H9 (cell line): ENCODE results near the gene SPECC1L. TPM values are rescaled to one million over a fixed set of nuclear protein-coding genes. Genes with fewer than 3 reads are reported as not detected.

Source experiments
- DNase-seq: peaks from one replicate; pipeline ENCODE4 v3.0.0-alpha.2; 2017
- H2AFZ ChIP-seq: one replicate; pipeline ENCODE4 v1.6.1; 2013; ENCODE audit warnings: mild to moderate bottlenecking, low read length, control low read depth, moderate library complexity
- H2AK5ac ChIP-seq: 2 replicates; pipeline ENCODE4 v1.6.1; 2013; ENCODE audit warnings: low read length, control low read depth, mixed read lengths; ENCODE audit not compliant: insufficient read length
- H2BK120ac ChIP-seq: one replicate; pipeline ENCODE4 v1.6.1; 2013; ENCODE audit warnings: low read depth, mild to moderate bottlenecking, low read length, control low read depth, inconsistent platforms; ENCODE audit not compliant: poor library complexity, severe bottlenecking
- H2BK12ac ChIP-seq: 2 replicates; pipeline ENCODE4 v1.6.1; 2013; ENCODE audit warnings: low read length, control low read depth, mixed read lengths, low read depth; ENCODE audit not compliant: insufficient read length
- H2BK15ac ChIP-seq: 2 replicates; pipeline ENCODE4 v1.6.1; 2013; ENCODE audit warnings: low read depth, low read length, control low read depth
- H2BK20ac ChIP-seq: one replicate; pipeline ENCODE4 v1.6.1; 2013; ENCODE audit warnings: low read depth, mild to moderate bottlenecking, low read length, control low read depth, inconsistent platforms; ENCODE audit not compliant: poor library complexity, severe bottlenecking
- H2BK5ac ChIP-seq: 2 replicates; pipeline ENCODE4 v1.6.1; 2013; ENCODE audit warnings: low read length, control low read depth, mixed read lengths; ENCODE audit not compliant: insufficient read length
- H3K14ac ChIP-seq: 2 replicates; pipeline ENCODE4 v1.6.1; 2013; ENCODE audit warnings: low read length, control low read depth; ENCODE audit not compliant: insufficient read depth
- H3K18ac ChIP-seq: 2 replicates; pipeline ENCODE4 v1.6.1; 2013; ENCODE audit warnings: low read depth, mild to moderate bottlenecking, mixed read lengths, low read length, control low read depth; ENCODE audit not compliant: insufficient read length
- H3K23ac ChIP-seq: 2 replicates; pipeline ENCODE4 v1.6.1; 2013; ENCODE audit warnings: low read length, control low read depth, mixed read lengths, low read depth; ENCODE audit not compliant: insufficient read length
- H3K23me2 ChIP-seq: 2 replicates; pipeline ENCODE4 v1.6.1; 2013; ENCODE audit warnings: low read depth, mild to moderate bottlenecking, mixed read lengths, low read length, control low read depth; ENCODE audit not compliant: insufficient read length, poor library complexity, severe bottlenecking
- H3K27ac ChIP-seq: 2 replicates; pipeline ENCODE4 v1.5.1; 2013; ENCODE audit warnings: low read length, control low read depth, mixed read lengths, low read depth; ENCODE audit not compliant: insufficient read length
- H3K27me3 ChIP-seq: 2 replicates; pipeline ENCODE4 v1.6.1; 2013; ENCODE audit warnings: low read length, control low read depth, inconsistent platforms; ENCODE audit not compliant: insufficient read depth
- H3K4ac ChIP-seq: 2 replicates; pipeline ENCODE4 v1.6.1; 2013; ENCODE audit warnings: low read depth, mild to moderate bottlenecking, control low read depth, inconsistent platforms, low read length, moderate library complexity
- H3K4me1 ChIP-seq: 2 replicates; pipeline ENCODE4 v1.6.1; 2013; ENCODE audit warnings: low read length, control low read depth, inconsistent platforms; ENCODE audit not compliant: insufficient read depth
- H3K4me2 ChIP-seq: 2 replicates; pipeline ENCODE4 v1.6.1; 2013; ENCODE audit warnings: low read length, control low read depth, mixed read lengths; ENCODE audit not compliant: insufficient read length, insufficient read depth
- H3K56ac ChIP-seq: 2 replicates; pipeline ENCODE4 v1.6.1; 2013; ENCODE audit warnings: low read depth, mild to moderate bottlenecking, mixed read lengths, low read length, control low read depth; ENCODE audit not compliant: insufficient read length
- H3K79me1 ChIP-seq: 2 replicates; pipeline ENCODE4 v1.6.1; 2013; ENCODE audit warnings: low read depth, mild to moderate bottlenecking, moderate library complexity, low read length, control low read depth, inconsistent platforms; ENCODE audit not compliant: insufficient read depth, poor library complexity, severe bottlenecking
- H3K79me2 ChIP-seq: 2 replicates; pipeline ENCODE4 v1.6.1; 2013; ENCODE audit warnings: low read length, control low read depth, inconsistent platforms; ENCODE audit not compliant: insufficient read depth
- H3K9ac ChIP-seq: 2 replicates; pipeline ENCODE4 v1.6.1; 2013; ENCODE audit warnings: low read length, control low read depth, mixed read lengths; ENCODE audit not compliant: insufficient read length; ENCODE audit errors: extremely low read depth
- H3K9me3 ChIP-seq: one replicate; pipeline ENCODE4 v1.6.1; 2013; ENCODE audit warnings: low read depth, low read length, inconsistent platforms; ENCODE audit not compliant: control insufficient read depth
- H3T11ph ChIP-seq: one replicate; pipeline ENCODE4 v1.6.1; 2013; ENCODE audit warnings: mild to moderate bottlenecking, low read length, control low read depth, inconsistent platforms
- H4K20me1 ChIP-seq: one replicate; pipeline ENCODE4 v1.6.1; 2013; ENCODE audit not compliant: control insufficient read depth, insufficient read length, insufficient read depth
- H4K5ac ChIP-seq: 2 replicates; pipeline ENCODE4 v1.6.1; 2013; ENCODE audit warnings: low read depth, mild to moderate bottlenecking, mixed read lengths, low read length, control low read depth; ENCODE audit not compliant: insufficient read length
- H4K8ac ChIP-seq: replicated peaks from 2 replicates; pipeline ENCODE4 v1.6.1; 2013; ENCODE audit warnings: low read length, control low read depth, mixed read lengths, low read depth; ENCODE audit not compliant: insufficient read length
- H4K91ac ChIP-seq: 2 replicates; pipeline ENCODE4 v1.6.1; 2013; ENCODE audit warnings: low read depth, mild to moderate bottlenecking, moderate library complexity, mixed read lengths, low read length, control low read depth; ENCODE audit not compliant: insufficient read length
- H3K27ac Mint-ChIP-seq, 3 experiments: 2 replicates in 2 of 3; 3 replicates in 1 of 3; pipeline ENCODE4 v1.8.0; 2020 to 2021; ENCODE audit warnings: mixed read lengths in 3 of 3, mild to moderate bottlenecking in 1 of 3, moderate library complexity in 1 of 3
- H3K27me3 Mint-ChIP-seq: 2 replicates; pipeline ENCODE4 v1.8.0; 2021; ENCODE audit warnings: low read depth, mild to moderate bottlenecking, moderate library complexity, mixed read lengths
- H3K36me3 Mint-ChIP-seq, 3 experiments: 2 replicates in 2 of 3; 3 replicates in 1 of 3; pipeline ENCODE4 v1.8.0; 2020 to 2021; ENCODE audit warnings: low read depth in 3 of 3, mixed read lengths in 3 of 3; ENCODE audit not compliant: insufficient read depth in 1 of 3
- H3K4me1 Mint-ChIP-seq, 2 experiments: 2 replicates each; pipeline ENCODE4 v1.8.0; 2020; ENCODE audit warnings: mixed read lengths in 2 of 2
- H3K4me3 Mint-ChIP-seq, 2 experiments: 2 replicates in 1 of 2; 3 replicates in 1 of 2; pipeline ENCODE4 v1.8.0; 2020 to 2021; ENCODE audit warnings: mild to moderate bottlenecking in 2 of 2, mixed read lengths in 2 of 2, moderate library complexity in 1 of 2
- H3K9me3 Mint-ChIP-seq, 2 experiments: 2 replicates in 1 of 2; 3 replicates in 1 of 2; pipeline ENCODE4 v1.8.0; 2020; ENCODE audit warnings: mild to moderate bottlenecking in 2 of 2, mixed read lengths in 2 of 2, moderate library complexity in 1 of 2
- CTCF ChIP-seq: fragments of 200-600 bp; sonication (generic); conservative IDR thresholded peaks from 3 replicates; pipeline ENCODE4 v1.8.0; 2021; ENCODE audit warnings: antibody characterized with exemption, mild to moderate bottlenecking
- WGBS: extraction: QIAGEN DNeasy Blood & Tissue Kit; methylation state at CpG from one replicate; pipeline ENCODE4 v1.1.7; 2013; ENCODE audit warnings: missing lambda C conversion rate, low lambda C conversion rate, mixed read lengths; ENCODE audit not compliant: insufficient read length; ENCODE audit errors: extremely low coverage; 5-methylcytosine and 5-hydroxymethylcytosine counted together
- total RNA-seq: library from RNA; stranded (reverse); gene quantifications from 2 replicates; pipeline ENCODE4 v1.2.1, GENCODE V29; 2021

The SPECC1L gene
- total RNA-seq, 1 experiment from 2014 or later, result 57.1 TPM

- Mint-ChIP-seq H3K36me3 (peaks cover 47 to 78% (median 64%) of the 10 kb centered on the region in 3 experiments), H3K27ac (no peak overlapping the region), H3K4me3 (no peak overlapping the region), H3K9me3 (peaks cover 4 to 9% of the 10 kb centered on the region in 2 experiments; a peak in 3 of 5 replicates), H3K27me3 (no peaks in the 10 kb centered on the region), H3K4me1 (no peaks in the 10 kb centered on the region)
- H3K4ac ChIP-seq, result no peak overlapping the region
- H4K91ac ChIP-seq, result no peak overlapping the region
- no peaks in the 10 kb centered on the region for H3K27me3 ChIP-seq
- H3K4me2 ChIP-seq, result no peak overlapping the region
- no peaks in the 10 kb centered on the region for H4K20me1 ChIP-seq
- no peak overlapping the region for H2BK15ac ChIP-seq
- H2BK12ac ChIP-seq, result no peak overlapping the region
- no peak overlapping the region for H3T11ph ChIP-seq
- no peak overlapping the region for H3K56ac ChIP-seq
- H4K8ac ChIP-seq, result no peak overlapping the region
- DNase-seq, result no peak
- no peaks in the 10 kb centered on the region for H3K9me3 ChIP-seq
- H3K18ac ChIP-seq, result no peak overlapping the region
- no peak for TF ChIP-seq CTCF
- WGBS, result no CpG with 5 or more reads among the region's 2 CpGs
- no peak overlapping the region for H2BK5ac ChIP-seq
- no peak overlapping the region for H3K9ac ChIP-seq
- no peak overlapping the region for H2BK120ac ChIP-seq
- H2AK5ac ChIP-seq, result no peak overlapping the region
- H3K79me2 ChIP-seq, result no peaks in the 10 kb centered on the region
- no peak overlapping the region for H4K5ac ChIP-seq
- H3K23ac ChIP-seq, result no peak overlapping the region
- H3K27ac ChIP-seq, result no peak overlapping the region
- no peak overlapping the region for H3K14ac ChIP-seq
- no peak overlapping the region for H2AFZ ChIP-seq
- H3K23me2 ChIP-seq, result no peaks in the 10 kb centered on the region
- H3K4me1 ChIP-seq, result no peaks in the 10 kb centered on the region
- no peaks in the 10 kb centered on the region for H3K79me1 ChIP-seq
- no peak overlapping the region for H2BK20ac ChIP-seq
These were observed 82.5 kb downstream of the SPECC1L start for GRCh38 chr22:24353121-24353520.
